ENCODE data around the gene FHL2. TPM values are rescaled to one million over a fixed set of nuclear protein-coding genes. Genes with fewer than 3 reads are reported as not detected.

The FHL2 gene
- total and polyA plus RNA-seq, 2 donors, result 14.2 to 49.2 TPM

- H3K9me3 ChIP-seq (ENCODE audit: control insufficient read depth in 2 of 2, insufficient read depth in 1 of 2, low read length in 1 of 2), result peaks cover 0 to 3% of the 10 kb centered on the region in 2 donors
- 95% methylated on average over 4 of the region's 4 CpGs for WGBS
- no peaks in the 10 kb centered on the region for H3K27me3 ChIP-seq (ENCODE audit: control insufficient read depth in 2 of 2, insufficient read depth in 1 of 2, low read length in 1 of 2)
- no peak for DNase-seq (ENCODE audit: low read depth in 6 of 9, low spot score in 9 of 9)
- H3K4me3 ChIP-seq (ENCODE audit: low read length in 2 of 2), result no peak overlapping the region
- peaks cover 0 to 12% of the 10 kb centered on the region in 2 donors for H3K4me1 ChIP-seq (ENCODE audit: control insufficient read depth in 2 of 2, insufficient read depth in 2 of 2, low read length in 2 of 2)
- peaks cover 47 to 53% of the 10 kb centered on the region in 2 donors for H3K36me3 ChIP-seq (ENCODE audit: control insufficient read depth in 2 of 2, insufficient read depth in 2 of 2, low read length in 1 of 2)
- H3K27ac ChIP-seq (ENCODE audit: low read depth in 1 of 2, low read length in 1 of 2), result no peak overlapping the region
These were observed 27.0 kb downstream of the FHL2 start for GRCh38 chr2:105371810-105372209.

GRCh38 chr2:105371156-105371555, 27.7 kb downstream of the FHL2 start:
- Histone ChIP-seq H3K4me3 (ENCODE audit: low read length in 2 of 2) (no peak overlapping the region), H3K27ac (ENCODE audit: low read depth in 1 of 2, low read length in 1 of 2) (no peak overlapping the region), H3K36me3 (ENCODE audit: control insufficient read depth in 2 of 2, insufficient read depth in 2 of 2, low read length in 1 of 2) (peaks cover 47 to 58% of the 10 kb centered on the region in 2 donors), H3K4me1 (ENCODE audit: control insufficient read depth in 2 of 2, insufficient read depth in 2 of 2, low read length in 2 of 2) (peaks cover 0 to 13% of the 10 kb centered on the region in 2 donors), H3K9me3 (ENCODE audit: control insufficient read depth in 2 of 2, insufficient read depth in 1 of 2, low read length in 1 of 2) (peaks cover 0 to 3% of the 10 kb centered on the region in 2 donors), H3K27me3 (ENCODE audit: control insufficient read depth in 2 of 2, insufficient read depth in 1 of 2, low read length in 1 of 2) (no peaks in the 10 kb centered on the region)
- WGBS, result 97% methylated on average over 10 of the region's 10 CpGs
- DNase-seq (ENCODE audit: low read depth in 6 of 9, low spot score in 9 of 9), result no peak

GRCh38 chr2:105369777-105370690, 28.8 kb downstream of the FHL2 start:
- 48% methylated on average over 30 of the region's 30 CpGs for WGBS
- Histone ChIP-seq H3K4me3 (ENCODE audit: low read length in 2 of 2) (no peak overlapping the region), H3K9me3 (ENCODE audit: control insufficient read depth in 2 of 2, insufficient read depth in 1 of 2, low read length in 1 of 2) (peaks cover 0 to 3% of the 10 kb centered on the region in 2 donors), H3K27me3 (ENCODE audit: control insufficient read depth in 2 of 2, insufficient read depth in 1 of 2, low read length in 1 of 2) (no peaks in the 10 kb centered on the region), H3K36me3 (ENCODE audit: control insufficient read depth in 2 of 2, insufficient read depth in 2 of 2, low read length in 1 of 2) (peaks cover 42 to 66% of the 10 kb centered on the region in 2 donors), H3K27ac (ENCODE audit: low read depth in 1 of 2, low read length in 1 of 2) (no peak overlapping the region), H3K4me1 (ENCODE audit: control insufficient read depth in 2 of 2, insufficient read depth in 2 of 2, low read length in 2 of 2) (peaks cover 0 to 22% of the 10 kb centered on the region in 2 donors)
- peak; percentile 65 to 94 (median 84) for DNase-seq (ENCODE audit: low read depth in 6 of 9, low spot score in 9 of 9)

- Histone ChIP-seq H3K27me3 (ENCODE audit: control insufficient read depth in 2 of 2, insufficient read depth in 1 of 2, low read length in 1 of 2) (no peaks in the 10 kb centered on the region), H3K9me3 (ENCODE audit: control insufficient read depth in 2 of 2, insufficient read depth in 1 of 2, low read length in 1 of 2) (peaks cover 0 to 3% of the 10 kb centered on the region in 2 donors), H3K4me1 (ENCODE audit: control insufficient read depth in 2 of 2, insufficient read depth in 2 of 2, low read length in 2 of 2) (peaks cover 0 to 30% of the 10 kb centered on the region in 2 donors), H3K36me3 (ENCODE audit: control insufficient read depth in 2 of 2, insufficient read depth in 2 of 2, low read length in 1 of 2) (peaks cover 36 to 74% of the 10 kb centered on the region in 2 donors), H3K27ac (ENCODE audit: low read depth in 1 of 2, low read length in 1 of 2) (no peak overlapping the region), H3K4me3 (ENCODE audit: low read length in 2 of 2) (no peak overlapping the region)
- no peak for DNase-seq (ENCODE audit: low read depth in 6 of 9, low spot score in 9 of 9)
- WGBS, result 96% methylated on average over 8 of the region's 8 CpGs
These were observed 30.0 kb downstream of the FHL2 start for GRCh38 chr2:105368759-105369408.

- DNase-seq (ENCODE audit: low read depth in 6 of 9, low spot score in 9 of 9), result no peak
- Histone ChIP-seq H3K36me3 (ENCODE audit: control insufficient read depth in 2 of 2, insufficient read depth in 2 of 2, low read length in 1 of 2) (peaks cover 15 to 75% of the 10 kb centered on the region in 2 donors), H3K9me3 (ENCODE audit: control insufficient read depth in 2 of 2, insufficient read depth in 1 of 2, low read length in 1 of 2) (peaks cover 0 to under 1% of the 10 kb centered on the region in 2 donors), H3K4me1 (ENCODE audit: control insufficient read depth in 2 of 2, insufficient read depth in 2 of 2, low read length in 2 of 2) (peaks cover 22 to 58% of the 10 kb centered on the region in 2 donors), H3K27me3 (ENCODE audit: control insufficient read depth in 2 of 2, insufficient read depth in 1 of 2, low read length in 1 of 2) (no peaks in the 10 kb centered on the region), H3K27ac (ENCODE audit: low read depth in 1 of 2, low read length in 1 of 2) (no peak overlapping the region), H3K4me3 (ENCODE audit: low read length in 2 of 2) (no peak overlapping the region)
- WGBS, result 94% methylated on average over 3 of the region's 3 CpGs
These were observed 33.6 kb downstream of the FHL2 start for GRCh38 chr2:105365206-105365605.

GRCh38 chr2:105364436-105365139, 34.3 kb downstream of the FHL2 start:
- 87% methylated on average over 5 of the region's 5 CpGs for WGBS
- no peak overlapping the region for H3K27ac ChIP-seq (ENCODE audit: low read depth in 1 of 2, low read length in 1 of 2)
- H3K36me3 ChIP-seq (ENCODE audit: control insufficient read depth in 2 of 2, insufficient read depth in 2 of 2, low read length in 1 of 2), result peaks cover 18 to 78% of the 10 kb centered on the region in 2 donors

GRCh38 chr2:105362862-105363591, 35.8 kb downstream of the FHL2 start:
- peak in 2 of 9 donors; percentile 48 to 58 for DNase-seq (ENCODE audit: low read depth in 6 of 9, low spot score in 9 of 9)
- peaks cover 22 to 54% of the 10 kb centered on the region in 2 donors for H3K4me1 ChIP-seq (ENCODE audit: control insufficient read depth in 2 of 2, insufficient read depth in 2 of 2, low read length in 2 of 2)
- H3K27me3 ChIP-seq (ENCODE audit: control insufficient read depth in 2 of 2, insufficient read depth in 1 of 2, low read length in 1 of 2), result no peaks in the 10 kb centered on the region
- H3K9me3 ChIP-seq (ENCODE audit: control insufficient read depth in 2 of 2, insufficient read depth in 1 of 2, low read length in 1 of 2), result no peaks in the 10 kb centered on the region
- H3K36me3 ChIP-seq (ENCODE audit: control insufficient read depth in 2 of 2, insufficient read depth in 2 of 2, low read length in 1 of 2), result peaks cover 27 to 79% of the 10 kb centered on the region in 2 donors
- peak overlapping the region in 1 of 2 donors; percentile 77 for H3K27ac ChIP-seq (ENCODE audit: low read depth in 1 of 2, low read length in 1 of 2)
- 19% methylated on average over 15 of the region's 15 CpGs for WGBS
- H3K4me3 ChIP-seq (ENCODE audit: low read length in 2 of 2), result no peak overlapping the region

More at GRCh38 chr2:105364436-105365139, 34.3 kb downstream of the FHL2 start:
- Histone ChIP-seq H3K9me3 (ENCODE audit: control insufficient read depth in 2 of 2, insufficient read depth in 1 of 2, low read length in 1 of 2) (no peaks in the 10 kb centered on the region), H3K4me3 (ENCODE audit: low read length in 2 of 2) (no peak overlapping the region), H3K27me3 (ENCODE audit: control insufficient read depth in 2 of 2, insufficient read depth in 1 of 2, low read length in 1 of 2) (no peaks in the 10 kb centered on the region), H3K4me1 (ENCODE audit: control insufficient read depth in 2 of 2, insufficient read depth in 2 of 2, low read length in 2 of 2) (peaks cover 22 to 54% of the 10 kb centered on the region in 2 donors)
- DNase-seq (ENCODE audit: low read depth in 6 of 9, low spot score in 9 of 9), result no peak

- peaks cover 23 to 79% of the 10 kb centered on the region in 2 donors for H3K36me3 ChIP-seq (ENCODE audit: control insufficient read depth in 2 of 2, insufficient read depth in 2 of 2, low read length in 1 of 2)
- DNase-seq (ENCODE audit: low read depth in 6 of 9, low spot score in 9 of 9), result peak; percentile 55 to 94 (median 69)
- peaks cover 22 to 54% of the 10 kb centered on the region in 2 donors for H3K4me1 ChIP-seq (ENCODE audit: control insufficient read depth in 2 of 2, insufficient read depth in 2 of 2, low read length in 2 of 2)
- H3K4me3 ChIP-seq (ENCODE audit: low read length in 2 of 2), result no peak overlapping the region
- WGBS, result 25% methylated on average over 11 of the region's 11 CpGs
- H3K27me3 ChIP-seq (ENCODE audit: control insufficient read depth in 2 of 2, insufficient read depth in 1 of 2, low read length in 1 of 2), result no peaks in the 10 kb centered on the region
- peaks cover 1 to 4% of the 10 kb centered on the region in 2 donors for H3K9me3 ChIP-seq (ENCODE audit: control insufficient read depth in 2 of 2, insufficient read depth in 1 of 2, low read length in 1 of 2)
- peak overlapping the region; percentile 80 to 83 for H3K27ac ChIP-seq (ENCODE audit: low read depth in 1 of 2, low read length in 1 of 2)
These were observed 37.6 kb downstream of the FHL2 start for GRCh38 chr2:105361102-105361889.
